T47D (cell line): ENCODE data around the gene SYT8.

ENCODE experiments used
- DNase-seq, 2 experiments: peaks; one replicate each; pipeline versions ENCODE4 v3.0.0 to v3.0.0-alpha.2; 2011 to 2012; ENCODE audit warnings: low read depth in 1 of 2, low spot score in 1 of 2
- JUND ChIP-seq: IDR thresholded peaks from 2 replicates; pipeline ENCODE4 v1.6.1; 2012; ENCODE audit warnings: low read depth
- in situ Hi-C: cut with HindIII; loops from 2 replicates; pipeline ENCODE4 v1.10.0; 2016; ENCODE audit warnings: low sequenced_read_pairs, low pct_unique_long_range_greater_than_20kb

The SYT8 gene

DNA sequence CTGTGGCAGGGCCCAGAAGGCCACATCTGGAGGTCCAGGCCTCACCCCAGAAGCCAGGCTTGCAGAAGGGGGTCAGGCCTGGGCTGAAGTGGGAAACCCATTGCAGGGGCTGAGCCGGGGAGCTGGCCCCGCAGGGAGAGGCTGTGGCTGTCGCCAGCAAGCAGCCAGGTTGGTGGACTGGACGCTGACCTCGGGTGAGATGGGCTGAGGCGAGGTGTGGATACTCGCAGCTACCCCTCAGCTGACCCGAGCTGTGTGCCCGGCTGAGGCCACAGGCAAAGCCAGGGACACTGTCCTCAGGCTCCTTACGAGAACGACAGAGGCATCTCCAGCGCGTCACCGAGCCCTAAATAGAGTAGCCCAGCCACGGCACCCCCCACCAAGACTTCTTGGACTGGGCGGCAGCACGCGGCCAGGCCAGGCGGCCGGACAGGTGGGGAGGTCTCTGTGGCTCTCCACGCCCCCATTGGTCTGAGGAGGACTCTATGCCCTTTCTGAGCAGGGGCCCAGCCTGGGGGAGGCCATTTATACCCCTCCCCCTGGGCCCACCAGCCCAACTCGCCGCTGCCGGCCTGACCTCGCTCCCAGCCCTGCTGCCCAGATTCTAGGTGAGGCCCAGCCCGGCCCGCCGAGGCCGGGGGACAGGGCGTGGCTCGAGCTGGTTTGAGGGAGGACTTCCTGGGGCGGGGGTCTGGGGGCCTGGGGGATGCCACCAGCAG, 3.8 kb downstream of the SYT8 start, which contains the start of gene TNNI2:
TSS of gene TNNI2 (plus strand) at position 556 of the 719 bp plus-strand sequence. CDS start 716 bp downstream, outside the sequence.
- in situ Hi-C loops = no loop called here
- no peak for TF ChIP-seq JUND
- no peak for DNase-seq

DNA sequence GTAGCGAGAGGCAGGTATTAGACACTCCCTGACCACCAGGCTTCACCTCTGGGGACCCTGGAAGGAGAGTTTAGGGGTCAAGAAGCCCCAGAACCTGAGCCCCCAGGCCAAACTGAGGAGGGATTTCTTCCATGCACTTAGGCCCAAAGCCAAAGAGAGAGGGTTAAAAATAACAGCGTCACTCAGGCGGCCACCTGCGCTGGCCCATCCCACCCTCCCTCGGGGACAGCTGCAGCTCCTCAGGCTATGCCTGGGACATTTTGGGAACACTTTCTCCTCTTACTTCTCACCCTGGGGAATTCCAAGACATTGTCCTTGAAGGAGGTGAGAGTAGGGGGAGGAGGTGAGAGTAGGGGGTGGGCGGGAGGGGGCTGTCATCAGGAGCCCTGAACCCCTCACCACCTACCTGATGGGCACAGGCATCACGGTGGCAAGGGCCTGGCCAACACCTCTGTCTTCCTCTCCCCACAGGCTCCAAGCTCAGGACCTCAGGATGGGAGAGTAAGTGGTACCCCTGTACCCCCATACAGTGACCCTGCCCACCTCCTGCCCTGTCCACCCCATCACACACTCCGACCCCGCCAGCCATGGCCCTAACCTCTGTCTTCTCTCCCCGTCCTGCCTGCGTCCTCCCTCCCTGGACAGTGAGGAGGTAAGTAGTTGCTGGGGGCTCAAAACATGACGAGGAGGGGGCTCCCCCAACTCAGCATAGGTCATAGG, 4.6 kb downstream of the SYT8 start:
- in situ Hi-C loops = no loop called here
- TF ChIP-seq JUND = no peak
- DNase-seq = no peak

DNA sequence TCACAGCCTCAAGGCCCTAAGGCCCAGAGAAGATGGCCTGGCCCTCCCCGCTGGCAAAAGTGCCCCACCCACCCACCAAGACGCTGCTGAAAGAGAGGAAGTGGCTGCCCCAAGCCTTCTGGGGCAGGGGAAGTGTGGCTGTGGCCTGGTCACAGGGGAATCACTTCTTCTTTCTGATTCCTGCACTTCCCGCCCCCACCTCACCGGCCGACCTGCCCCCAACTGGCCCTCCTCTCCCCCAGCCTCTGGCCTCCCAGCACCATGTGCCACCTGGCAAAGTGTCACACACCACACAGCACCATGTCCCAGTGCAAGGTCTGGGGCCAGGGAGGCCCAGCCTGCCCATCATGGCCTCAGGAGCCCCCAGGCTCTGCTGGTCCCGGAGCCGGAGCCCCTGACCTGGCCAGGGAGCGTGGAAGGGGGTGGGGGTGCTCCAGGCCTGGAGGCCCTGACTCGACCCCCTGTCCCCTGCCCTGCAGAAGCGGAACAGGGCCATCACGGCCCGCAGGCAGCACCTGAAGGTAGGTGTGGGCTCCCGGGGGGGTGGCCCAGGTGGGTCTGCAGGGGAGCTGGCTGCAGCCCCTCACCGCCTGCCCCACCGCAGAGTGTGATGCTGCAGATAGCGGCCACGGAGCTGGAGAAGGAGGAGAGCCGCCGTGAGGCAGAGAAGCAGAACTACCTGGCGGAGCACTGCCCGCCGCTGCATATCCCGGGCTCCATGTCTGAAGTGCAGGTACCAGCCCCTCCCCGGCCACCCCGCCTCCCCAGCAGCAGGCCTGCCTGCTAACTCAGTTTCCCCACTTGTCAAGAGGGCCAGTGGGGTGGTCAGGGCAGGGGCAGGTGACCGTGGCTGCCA, 5.4 kb downstream of the SYT8 start:
- in situ Hi-C loops = no loop called here
- no peak for DNase-seq
- TF ChIP-seq JUND = no peak

DNA sequence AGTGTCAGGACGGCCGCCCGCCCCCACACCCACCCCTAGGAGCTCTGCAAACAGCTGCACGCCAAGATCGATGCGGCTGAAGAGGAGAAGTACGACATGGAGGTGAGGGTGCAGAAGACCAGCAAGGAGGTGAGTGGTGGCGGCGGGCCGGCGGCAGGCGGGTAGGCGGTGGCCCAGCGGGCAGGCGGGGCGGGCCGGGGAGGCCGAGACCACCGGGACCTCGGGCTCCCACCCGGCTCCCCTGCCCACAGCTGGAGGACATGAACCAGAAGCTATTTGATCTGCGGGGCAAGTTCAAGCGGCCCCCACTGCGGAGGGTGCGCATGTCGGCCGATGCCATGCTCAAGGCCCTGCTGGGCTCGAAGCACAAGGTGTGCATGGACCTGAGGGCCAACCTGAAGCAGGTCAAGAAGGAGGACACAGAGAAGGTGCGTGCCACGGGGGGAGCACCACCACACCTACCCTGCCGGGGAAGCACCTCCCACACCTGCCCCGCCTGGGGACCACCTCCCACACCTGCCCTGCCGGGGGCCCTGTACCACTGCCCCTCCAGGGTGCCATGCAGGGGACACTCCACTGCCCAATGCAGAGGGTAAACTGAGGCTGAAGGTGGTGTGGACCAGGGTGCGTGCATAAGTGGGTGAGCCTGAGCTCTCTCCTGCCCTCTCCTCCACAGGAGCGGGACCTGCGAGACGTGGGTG, 6.1 kb downstream of the SYT8 start:
- TF ChIP-seq JUND = no peak
- in situ Hi-C loops = no loop called here
- DNase-seq = no peak

DNA sequence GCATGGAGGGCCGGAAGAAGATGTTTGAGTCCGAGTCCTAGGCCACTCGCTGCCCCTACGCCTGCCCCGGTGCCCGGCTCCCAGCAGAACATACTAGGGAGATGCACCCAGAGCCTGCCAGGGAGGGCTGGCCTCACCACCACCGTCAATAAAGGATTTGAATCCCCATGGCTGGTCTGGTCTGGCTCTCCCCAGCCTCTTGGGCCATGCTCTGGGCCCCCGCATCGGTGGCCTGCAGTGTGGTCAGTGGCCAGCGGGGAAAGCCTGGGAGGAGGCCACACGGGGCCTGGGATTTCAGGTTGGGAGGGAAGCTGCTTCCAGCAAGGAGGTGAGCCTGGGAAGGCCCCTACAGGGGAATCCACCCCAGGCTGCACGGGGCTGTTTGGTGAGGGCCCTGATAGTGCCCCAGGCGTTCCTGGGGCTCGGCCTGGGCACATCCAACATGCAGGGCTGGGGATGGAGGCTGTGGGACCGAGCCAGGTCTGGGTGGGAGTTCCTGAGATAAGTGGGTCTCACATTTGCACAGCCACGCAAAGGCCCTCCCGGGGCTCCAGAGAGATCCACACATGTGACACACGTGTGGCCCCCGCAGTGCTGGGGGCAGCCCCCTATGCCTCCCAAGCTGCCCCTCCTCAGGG, 6.8 kb downstream of the SYT8 start:
- no peak for TF ChIP-seq JUND
- in situ Hi-C loops = no loop called here
- no peak for DNase-seq

GRCh38 chr11:1842149-1843097, 7.6 kb downstream of the SYT8 start:
- no peak for DNase-seq
- in situ Hi-C loops = no loop called here
- no peak for TF ChIP-seq JUND

GRCh38 chr11:1843098-1843473, 8.3 kb downstream of the SYT8 start:
- TF ChIP-seq JUND = no peak
- in situ Hi-C loops = no loop called here
- no peak for DNase-seq

DNA sequence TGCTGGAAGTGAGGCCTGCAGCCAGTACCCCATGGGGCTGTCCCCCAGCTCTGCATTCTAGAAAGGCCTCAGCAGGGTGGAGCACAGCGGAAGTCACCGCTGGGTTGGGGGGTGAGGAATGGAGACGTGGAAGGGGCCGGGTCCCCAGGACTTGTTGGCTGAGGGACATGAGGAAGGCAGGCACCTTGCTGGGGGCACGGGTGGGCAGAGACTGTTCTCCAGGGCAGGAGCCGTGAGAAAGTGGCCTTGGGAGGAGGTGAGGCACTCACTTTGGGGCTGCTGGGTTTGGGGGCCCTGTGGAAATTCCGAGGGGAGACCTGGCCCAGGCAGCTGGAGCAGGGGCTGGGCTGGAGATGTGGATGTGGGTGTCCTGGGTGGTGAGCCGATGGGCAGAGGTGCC, 9.0 kb downstream of the SYT8 start:
- DNase-seq = no peak
- in situ Hi-C loops = no loop called here
- TF ChIP-seq JUND = no peak

DNA sequence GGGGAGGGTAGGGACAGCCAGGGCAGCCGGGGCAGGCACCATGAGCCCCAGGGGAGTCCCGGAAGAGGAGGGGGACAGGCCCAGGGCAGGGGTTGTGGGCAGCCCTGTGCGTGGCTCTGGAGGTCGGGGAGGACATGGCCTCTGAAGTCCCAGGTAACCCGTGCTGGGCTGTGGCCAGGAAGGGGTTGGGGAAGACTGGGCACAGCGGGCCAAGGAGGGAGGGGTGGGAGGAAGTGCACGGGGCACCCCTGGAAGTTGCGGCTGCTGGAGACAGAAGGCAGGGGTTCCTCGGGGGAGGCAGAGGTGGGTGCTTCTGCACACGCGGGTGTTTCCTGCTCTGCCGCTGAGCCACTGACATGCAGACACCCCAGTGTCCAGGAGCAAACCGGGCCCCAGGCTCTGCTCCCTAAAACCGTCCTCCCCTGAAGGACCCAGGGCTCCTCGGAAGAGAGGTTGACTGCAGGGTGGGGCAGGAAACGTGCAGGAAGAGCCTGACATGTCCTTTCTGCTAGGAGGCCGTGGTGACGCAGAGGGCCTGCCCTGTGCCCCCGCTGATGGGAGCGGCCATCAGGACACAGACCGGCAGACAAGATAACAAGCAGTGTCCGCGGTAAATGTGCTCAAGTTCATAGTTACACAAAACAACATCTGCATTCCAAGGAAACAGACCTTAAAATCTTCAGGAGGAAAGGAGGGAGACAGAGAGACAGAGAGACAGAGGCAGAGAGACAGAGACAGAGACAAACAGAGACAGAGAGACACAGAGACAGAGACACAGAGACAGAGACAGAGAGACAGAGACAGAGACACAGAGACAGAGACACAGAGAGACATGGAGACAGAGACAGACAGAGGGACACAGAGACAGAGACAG, 9.7 kb downstream of the SYT8 start:
- TF ChIP-seq JUND = no peak
- in situ Hi-C loops = no loop called here

DNA sequence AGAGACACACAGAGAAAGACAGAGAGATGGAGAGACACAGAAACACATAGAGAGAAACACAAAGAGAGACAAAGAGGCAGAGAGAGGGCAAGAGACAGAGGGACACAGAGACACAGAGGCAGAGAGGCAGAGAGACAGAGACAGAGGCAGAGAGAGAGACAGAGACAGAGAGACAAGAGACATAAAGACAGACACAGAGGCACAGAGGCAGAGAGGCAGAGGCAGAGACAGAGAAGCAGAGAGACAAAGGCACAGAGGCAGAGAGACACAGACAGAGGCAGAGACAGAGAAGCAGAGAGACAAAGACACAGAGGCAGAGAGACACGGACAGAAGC, 10.3 kb downstream of the SYT8 start:
- in situ Hi-C loops = no loop called here
- TF ChIP-seq JUND = no peak
- no peak for DNase-seq

More for the DNA sequence above, 9.7 kb downstream of the SYT8 start:
- DNase-seq = no peak
